Vagina (tissue), 2 donors: ENCODE measurements around the gene SLC1A5. TPM values are rescaled to one million over a fixed set of nuclear protein-coding genes. Genes with fewer than 3 reads are reported as not detected.

Experiments
- DNase-seq, 2 donors: peaks; one replicate each; pipeline ENCODE4 v3.0.0-alpha.2; 2017; ENCODE audit errors: extremely low spot score in 2 of 2
- H3K27ac ChIP-seq: fragments of 200-600 bp; sonication (generic); one replicate; pipeline ENCODE4 v1.5.1; 2019
- H3K27me3 ChIP-seq: fragments of 200-600 bp; sonication (generic); one replicate; pipeline ENCODE4 v1.5.1; 2019
- H3K36me3 ChIP-seq, 2 donors: fragments of 200-600 bp; sonication (generic); one replicate each; pipeline ENCODE4 v1.5.1; 2017 to 2019
- H3K4me1 ChIP-seq: fragments of 200-600 bp; sonication (generic); one replicate; pipeline ENCODE4 v1.5.1; 2019
- H3K4me3 ChIP-seq, 2 donors: fragments of 200-600 bp; sonication (generic); 1 replicate in 1 of 2; 2 replicates in 1 of 2; pipeline ENCODE4 v1.5.1; 2016 to 2019
- H3K9me3 ChIP-seq: fragments of 200-600 bp; sonication (generic); one replicate; pipeline ENCODE4 v1.5.1; 2019
- POLR2A ChIP-seq, 2 donors: fragments of 450-650 bp; IDR thresholded peaks; one replicate each; pipeline ENCODE4 v1.6.1; 2017; ENCODE audit warnings: antibody characterized with exemption in 2 of 2, mild to moderate bottlenecking in 2 of 2, moderate library complexity in 2 of 2
- POLR2AphosphoS5 ChIP-seq, 2 donors: sonication (generic); formaldehyde crosslinking; IDR thresholded peaks; one replicate each; pipeline ENCODE4 v1.9.0; 2017; ENCODE audit warnings: antibody characterized with exemption in 2 of 2, mild to moderate bottlenecking in 2 of 2, low read depth in 1 of 2; ENCODE audit not compliant: insufficient read depth in 1 of 2
- intact Hi-C: fragments of 100-400 bp; cut with DNase I; formaldehyde crosslinking; loops from one replicate; pipeline ENCODE4 v1.15.1; 2023
- total RNA-seq: library from RNA; depleted of rRNA; stranded (reverse); fragments of >200 nt; gene quantifications from one replicate; pipeline ENCODE4 v1.2.3, GENCODE V29; 2016
- TF ChIP-seq, protein P1 (sequence below), 3 experiments: fragments of 450-650 bp in 2 of 3; fragments of 200-600 bp in 1 of 3; sonication (generic) in 1 of 3; IDR thresholded peaks; one replicate each; pipeline ENCODE4 v1.5.1; 2017 to 2019; ENCODE audit warnings: antibody characterized with exemption in 3 of 3, mild to moderate bottlenecking in 2 of 3, moderate library complexity in 2 of 3

Gene SLC1A5
- total RNA-seq, 1 donor from 2014 or later, result 147 TPM

DNA sequence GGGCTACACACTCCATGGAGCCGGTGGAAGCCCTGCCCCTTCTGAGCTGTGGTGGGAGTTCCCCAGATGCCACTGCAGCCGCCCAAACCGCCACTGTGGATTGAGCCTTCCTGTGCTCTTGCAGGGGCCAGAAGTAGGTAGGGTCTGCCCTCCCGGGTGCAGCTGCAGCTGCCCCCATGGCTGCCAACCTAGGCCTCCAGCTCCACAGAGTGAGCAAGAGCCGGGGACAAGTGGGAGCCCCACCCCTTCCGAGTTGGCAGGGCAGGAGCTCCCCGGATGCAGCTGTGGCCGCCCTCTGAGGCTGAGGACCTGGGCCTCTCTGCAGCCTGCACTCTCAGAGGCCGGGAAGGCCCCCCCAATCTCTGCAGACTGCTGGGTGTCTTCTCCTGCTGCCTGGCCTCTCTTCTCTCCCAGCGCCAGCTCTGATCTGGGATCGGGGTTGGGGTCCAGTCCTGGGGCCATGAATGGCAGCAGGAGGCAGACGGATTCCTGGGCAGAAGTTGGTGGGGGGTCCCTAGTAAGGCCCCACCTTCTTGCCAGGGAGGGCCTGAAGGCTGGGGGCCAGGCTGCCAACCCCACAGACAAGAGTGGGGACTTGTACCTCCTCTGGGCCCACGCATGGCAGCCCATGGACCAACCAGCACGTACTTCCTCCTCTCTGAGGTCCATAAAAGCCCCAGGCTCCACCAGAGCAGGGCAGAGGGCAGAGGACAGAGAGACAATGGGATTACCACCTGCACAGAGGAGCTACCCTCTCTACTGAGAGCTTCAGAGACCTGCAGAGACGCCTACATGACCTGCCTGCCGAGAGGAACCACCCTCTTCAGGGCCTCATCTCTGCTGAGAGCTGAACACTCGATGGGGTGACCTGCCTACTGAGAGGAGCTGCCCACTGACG lies 33.4 kb upstream of the SLC1A5 start:
- TF ChIP-seq POLR2A (IDR thresholded peaks at IDR 0.05), result no peak
- no peak for TF ChIP-seq POLR2AphosphoS5 (IDR thresholded peaks at IDR 0.05; ENCODE audit: insufficient read depth in 1 of 2, low read depth in 1 of 2)
- TF ChIP-seq, protein P1, sequence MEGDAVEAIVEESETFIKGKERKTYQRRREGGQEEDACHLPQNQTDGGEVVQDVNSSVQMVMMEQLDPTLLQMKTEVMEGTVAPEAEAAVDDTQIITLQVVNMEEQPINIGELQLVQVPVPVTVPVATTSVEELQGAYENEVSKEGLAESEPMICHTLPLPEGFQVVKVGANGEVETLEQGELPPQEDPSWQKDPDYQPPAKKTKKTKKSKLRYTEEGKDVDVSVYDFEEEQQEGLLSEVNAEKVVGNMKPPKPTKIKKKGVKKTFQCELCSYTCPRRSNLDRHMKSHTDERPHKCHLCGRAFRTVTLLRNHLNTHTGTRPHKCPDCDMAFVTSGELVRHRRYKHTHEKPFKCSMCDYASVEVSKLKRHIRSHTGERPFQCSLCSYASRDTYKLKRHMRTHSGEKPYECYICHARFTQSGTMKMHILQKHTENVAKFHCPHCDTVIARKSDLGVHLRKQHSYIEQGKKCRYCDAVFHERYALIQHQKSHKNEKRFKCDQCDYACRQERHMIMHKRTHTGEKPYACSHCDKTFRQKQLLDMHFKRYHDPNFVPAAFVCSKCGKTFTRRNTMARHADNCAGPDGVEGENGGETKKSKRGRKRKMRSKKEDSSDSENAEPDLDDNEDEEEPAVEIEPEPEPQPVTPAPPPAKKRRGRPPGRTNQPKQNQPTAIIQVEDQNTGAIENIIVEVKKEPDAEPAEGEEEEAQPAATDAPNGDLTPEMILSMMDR (IDR thresholded peaks at IDR 0.05), result no peak
- H3K4me1 ChIP-seq, result peaks cover 30% of the 10 kb centered on the region
- H3K27ac ChIP-seq, result peak overlapping the region; percentile 44
- intact Hi-C loops, result no loop called here
- DNase-seq, result no peak
- H3K4me3 ChIP-seq, result no peak overlapping the region
- H3K9me3 ChIP-seq, result no peaks in the 10 kb centered on the region
- H3K36me3 ChIP-seq, result no peaks in the 10 kb centered on the region
- no peaks in the 10 kb centered on the region for H3K27me3 ChIP-seq

DNA sequence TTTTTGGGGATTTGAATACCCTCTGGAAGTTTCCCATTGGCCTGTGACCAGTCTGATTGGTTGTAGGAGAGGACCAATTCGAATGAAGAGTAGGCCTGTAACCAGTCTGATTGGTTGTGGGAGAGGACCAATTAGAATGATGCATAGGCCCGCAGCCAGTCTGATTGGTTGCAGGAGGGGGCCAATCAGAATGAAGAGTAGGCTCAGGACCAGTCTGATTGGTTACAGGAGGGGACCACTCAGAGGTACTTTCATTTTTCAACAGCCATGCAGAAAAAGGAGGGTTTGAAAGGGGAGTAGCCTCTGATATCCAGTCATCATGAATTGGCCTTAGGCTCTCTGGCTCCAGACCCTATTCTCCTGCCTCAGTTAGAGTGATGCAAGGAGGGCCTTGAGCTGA lies 30.4 kb upstream of the SLC1A5 start:
- Histone ChIP-seq H3K36me3 (no peaks in the 10 kb centered on the region), H3K4me1 (peaks cover 36% of the 10 kb centered on the region), H3K27ac (no peak overlapping the region), H3K27me3 (no peaks in the 10 kb centered on the region), H3K4me3 (no peak overlapping the region), H3K9me3 (no peaks in the 10 kb centered on the region)
- TF ChIP-seq POLR2AphosphoS5 (IDR thresholded peaks at IDR 0.05; ENCODE audit: insufficient read depth in 1 of 2, low read depth in 1 of 2), result no peak
- TF ChIP-seq, protein P1 (IDR thresholded peaks at IDR 0.05), result no peak
- TF ChIP-seq POLR2A (IDR thresholded peaks at IDR 0.05), result no peak
- intact Hi-C loops, result loop anchor here (10.0 kb wide), 1 partner anchor 836 kb away; no protein-coding TSS in a partner anchor
- DNase-seq, result no peak

DNA sequence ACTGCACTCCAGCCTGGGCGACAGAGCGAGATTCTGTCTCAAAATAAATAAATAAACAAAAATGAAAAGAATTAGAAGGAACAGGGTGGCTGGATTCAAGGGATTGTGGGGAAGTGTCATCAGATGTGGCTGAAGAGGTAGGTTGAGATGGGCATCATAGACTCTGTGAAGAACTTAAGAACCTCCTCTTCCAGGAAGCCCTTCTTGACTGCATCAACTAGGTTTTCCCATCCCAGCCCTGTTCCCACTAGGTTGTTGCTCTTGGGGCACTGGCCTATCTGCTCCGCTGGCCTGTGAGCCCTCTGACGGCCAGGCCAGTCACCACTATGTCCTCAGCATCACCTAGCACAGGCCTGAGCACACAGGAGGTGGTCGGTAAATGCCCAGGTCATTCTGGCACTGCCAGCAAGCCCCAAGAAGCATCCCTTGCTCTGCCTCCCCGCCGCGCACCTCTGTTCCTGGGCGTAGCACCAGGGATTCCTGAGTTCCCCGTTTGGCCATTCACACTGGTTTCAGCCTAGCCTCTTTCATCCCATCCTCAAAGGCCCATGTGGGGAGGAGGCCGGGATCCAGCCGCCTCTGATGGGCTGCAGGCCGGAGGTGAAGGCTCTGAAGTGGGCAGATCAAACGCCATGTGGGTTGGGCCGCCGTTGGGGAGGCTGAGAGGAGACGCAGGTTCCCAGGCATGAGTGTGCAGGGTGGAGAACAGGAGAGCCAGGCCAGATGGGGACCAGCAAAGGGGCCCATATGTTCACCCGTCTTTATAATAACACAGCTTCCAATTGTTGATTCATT lies 27.6 kb upstream of the SLC1A5 start:
- intact Hi-C loops, result loop anchor here (10.0 kb wide), 1 partner anchor 839 kb away; no protein-coding TSS in a partner anchor
- Histone ChIP-seq H3K36me3 (no peaks in the 10 kb centered on the region), H3K27me3 (no peaks in the 10 kb centered on the region), H3K4me3 (no peak overlapping the region), H3K9me3 (no peaks in the 10 kb centered on the region), H3K27ac (no peak overlapping the region), H3K4me1 (peaks cover 20% of the 10 kb centered on the region)
- TF ChIP-seq POLR2A (IDR thresholded peaks at IDR 0.05), result no peak
- TF ChIP-seq, protein P1 (IDR thresholded peaks at IDR 0.05), result no peak
- no peak for TF ChIP-seq POLR2AphosphoS5 (IDR thresholded peaks at IDR 0.05; ENCODE audit: insufficient read depth in 1 of 2, low read depth in 1 of 2)
- DNase-seq, result no peak

DNA sequence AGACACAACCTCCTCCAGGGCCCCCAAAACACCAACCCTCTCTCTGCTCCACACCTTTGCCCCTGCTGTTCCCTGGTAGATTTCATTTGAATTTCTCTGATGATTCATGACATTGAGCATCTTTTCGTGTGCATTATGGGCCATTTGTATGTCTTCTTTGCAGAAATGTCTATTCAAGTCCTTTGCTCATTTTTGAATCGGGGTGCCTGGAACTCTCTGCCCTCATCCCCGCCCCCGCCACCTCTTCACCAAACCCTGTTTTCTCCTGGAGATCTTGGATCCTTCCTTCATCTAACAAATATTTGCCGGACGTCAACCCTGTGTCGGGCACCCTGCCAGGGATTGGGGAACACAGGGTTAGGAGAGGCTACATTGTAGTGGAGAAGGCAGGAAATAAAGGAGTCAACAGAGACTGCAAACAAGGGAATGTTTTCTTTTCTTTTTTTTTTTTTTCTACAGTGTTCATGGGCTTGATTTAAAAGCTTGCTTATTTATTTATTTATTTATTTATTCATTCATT lies 25.5 kb upstream of the SLC1A5 start:
- DNase-seq, result no peak
- no peaks in the 10 kb centered on the region for H3K9me3 ChIP-seq
- intact Hi-C loops, result loop anchor here (10.0 kb wide), 1 partner anchor 841 kb away; no protein-coding TSS in a partner anchor
- TF ChIP-seq POLR2A (IDR thresholded peaks at IDR 0.05) (no peak), POLR2AphosphoS5 (IDR thresholded peaks at IDR 0.05; ENCODE audit: insufficient read depth in 1 of 2, low read depth in 1 of 2) (peak in 1 of 2 donors; percentile 44)
- TF ChIP-seq, protein P1 (IDR thresholded peaks at IDR 0.05), result no peak
- no peaks in the 10 kb centered on the region for H3K27me3 ChIP-seq
- peak overlapping the region; percentile 48 for H3K27ac ChIP-seq
- no peak overlapping the region for H3K4me3 ChIP-seq
- peaks cover 10% of the 10 kb centered on the region for H3K4me1 ChIP-seq
- no peaks in the 10 kb centered on the region for H3K36me3 ChIP-seq
